Ovary (tissue), 3 donors: ENCODE results near the gene MAN1C1.

Experiments used
- EP300 ChIP-seq: sonication (generic); formaldehyde crosslinking; IDR thresholded peaks from one replicate; pipeline ENCODE4 v1.6.1; 2017; ENCODE audit warnings: antibody characterized with exemption
- POLR2A ChIP-seq: fragments of 450-650 bp; IDR thresholded peaks from one replicate; pipeline ENCODE4 v1.6.1; 2017; ENCODE audit warnings: antibody characterized with exemption, mild to moderate bottlenecking, moderate library complexity
- TF ChIP-seq, protein P1 (sequence below), 3 donors: fragments of 450-650 bp in 2 of 3; fragments of 200-600 bp in 1 of 3; IDR thresholded peaks; one replicate each; pipeline versions ENCODE4 v1.5.1 to v1.8.0; 2016 to 2022; ENCODE audit warnings: antibody characterized with exemption in 3 of 3, mild to moderate bottlenecking in 1 of 3
- donor health status: DM: no; HTN: no; CAD: no.

DNA sequence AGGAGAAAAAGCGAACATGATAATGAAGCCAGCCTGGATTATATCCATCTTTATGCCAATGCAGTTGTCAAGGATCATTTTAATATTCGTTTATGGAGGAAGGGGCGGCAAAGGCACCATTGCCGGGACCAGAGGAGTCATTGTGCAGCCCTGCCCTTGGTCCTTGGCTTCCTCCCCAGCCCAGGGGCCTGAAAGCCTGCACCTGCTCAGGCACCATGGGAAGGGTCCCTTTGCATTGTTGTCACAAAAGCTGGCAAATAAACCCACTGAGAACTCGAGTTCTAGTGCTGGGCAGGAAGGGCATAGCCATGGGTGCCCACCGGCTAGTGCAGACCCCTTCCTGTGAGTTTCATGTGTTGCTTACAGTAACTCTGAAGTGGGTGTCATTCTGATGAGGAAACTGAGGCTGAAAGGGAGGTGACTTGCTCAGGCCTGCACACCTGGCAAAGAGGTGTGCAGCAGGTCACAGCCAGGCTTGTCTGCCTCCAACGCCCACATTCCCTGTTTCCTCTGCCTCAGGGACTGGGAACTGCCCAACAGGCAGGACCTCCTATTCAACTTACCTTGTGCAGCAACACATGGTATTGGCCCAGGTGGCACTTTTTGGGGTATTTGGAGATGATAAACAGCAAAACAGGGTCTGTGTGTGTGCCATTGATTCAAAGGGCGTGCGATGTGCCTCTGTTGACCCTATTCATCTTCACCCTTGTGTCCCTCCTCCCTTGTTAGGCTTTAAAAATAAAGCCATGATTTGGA lies 84.6 kb downstream of the MAN1C1 start:
- TF ChIP-seq, protein P1, sequence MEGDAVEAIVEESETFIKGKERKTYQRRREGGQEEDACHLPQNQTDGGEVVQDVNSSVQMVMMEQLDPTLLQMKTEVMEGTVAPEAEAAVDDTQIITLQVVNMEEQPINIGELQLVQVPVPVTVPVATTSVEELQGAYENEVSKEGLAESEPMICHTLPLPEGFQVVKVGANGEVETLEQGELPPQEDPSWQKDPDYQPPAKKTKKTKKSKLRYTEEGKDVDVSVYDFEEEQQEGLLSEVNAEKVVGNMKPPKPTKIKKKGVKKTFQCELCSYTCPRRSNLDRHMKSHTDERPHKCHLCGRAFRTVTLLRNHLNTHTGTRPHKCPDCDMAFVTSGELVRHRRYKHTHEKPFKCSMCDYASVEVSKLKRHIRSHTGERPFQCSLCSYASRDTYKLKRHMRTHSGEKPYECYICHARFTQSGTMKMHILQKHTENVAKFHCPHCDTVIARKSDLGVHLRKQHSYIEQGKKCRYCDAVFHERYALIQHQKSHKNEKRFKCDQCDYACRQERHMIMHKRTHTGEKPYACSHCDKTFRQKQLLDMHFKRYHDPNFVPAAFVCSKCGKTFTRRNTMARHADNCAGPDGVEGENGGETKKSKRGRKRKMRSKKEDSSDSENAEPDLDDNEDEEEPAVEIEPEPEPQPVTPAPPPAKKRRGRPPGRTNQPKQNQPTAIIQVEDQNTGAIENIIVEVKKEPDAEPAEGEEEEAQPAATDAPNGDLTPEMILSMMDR (IDR thresholded peaks at IDR 0.05) = no peak
- TF ChIP-seq EP300 (no peak), POLR2A (no peak)
